Cardiac septum (tissue), 1 donor: Measurements from ENCODE around the gene OR12D3. TPM values are rescaled to one million over a fixed set of nuclear protein-coding genes. Genes with fewer than 3 reads are reported as not detected.

Experiments
- total RNA-seq: library from RNA; stranded (reverse); fragmentation: NEBNext Ultra II Directional; extraction: Animal tissue kit (Norgen Biotek cat#: 25700); gene quantifications from one replicate; pipeline ENCODE4 v1.2.1, GENCODE V29; 2021
- donor health status: DM: no; HTN: no; CAD: no.

The OR12D3 gene
- total RNA-seq, 1 donor from 2014 or later = not detected

Other genes with a start within 250 kb of the OR12D3 start
- not detected for gene OR2J2, start 204.4 kb downstream of the OR12D3 start, total RNA-seq
- not detected for gene OR14J1, start 73.6 kb downstream of the OR12D3 start, total RNA-seq
- gene OR5V1, start 6.4 kb downstream of the OR12D3 start, total RNA-seq = not detected
- gene OR12D2, start 20.3 kb upstream of the OR12D3 start, total RNA-seq = not detected
- not detected for gene OR12D1, start 39.6 kb upstream of the OR12D3 start, total RNA-seq
- not detected for gene OR10C1, start 64.0 kb upstream of the OR12D3 start, total RNA-seq
- not detected for gene OR11A1, start 81.8 kb upstream of the OR12D3 start, total RNA-seq
- gene OR2H1, start 81.9 kb upstream of the OR12D3 start, total RNA-seq = not detected
- gene MAS1L, start 112.7 kb upstream of the OR12D3 start, total RNA-seq = not detected
- gene UBD, start 184.4 kb upstream of the OR12D3 start, total RNA-seq = not detected
- gene OR2H2, start 209.8 kb upstream of the OR12D3 start, total RNA-seq = not detected